K562 (cell line): ENCODE measurements around the gene TEX35. TPM values are rescaled to one million over a fixed set of nuclear protein-coding genes. Genes with fewer than 3 reads are reported as not detected.
"Not testable (repeated sequence)": the region's sequence is repeated elsewhere in the genome, so short reads cannot be mapped to it uniquely, and the experiment has no call there.

Experiments
- ATAC-seq: fragments of 200-7000 bp; cut with Tn5 transposase; 3 replicates; pipeline ENCODE4 v1.9.1; 2020; ENCODE audit warnings: moderate library complexity
- BruUV-seq: library from RNA; stranded (reverse); fragments of 400-500 nt; replicated peaks from 2 replicates; lab custom pipeline; 2021; lab: Mats Ljungman, UMichigan
- CTCF ChIA-PET: fragments of 300-600 bp; formaldehyde crosslinking; extraction: SDS; loops from one replicate; lab custom pipeline; 2021; ENCODE audit warnings: low intra/inter-chr PET ratio; lab: Yijun Ruan, JAX
- POLR2A ChIA-PET: fragments of 300-600, 350-650 bp; sonication (Branson Sonifier 250); formaldehyde crosslinking; extraction: SDS; loops from one replicate; lab custom pipeline; 2021; ENCODE audit warnings: antibody characterized with exemption, inconsistent platforms; lab: Yijun Ruan, JAX
- DNase-seq, 4 experiments: peaks; one replicate each; pipeline versions ENCODE4 v3.0.0 to v3.0.0-alpha.2; 2011 to 2018; ENCODE audit warnings: low spot score in 3 of 4, mixed read lengths in 3 of 4; ENCODE audit errors: extremely low read depth in 1 of 4
- FAIRE-seq: peaks from 2 replicates; lab custom pipeline; 2011; peaks lifted over from hg19 to GRCh38; lab: Jason Lieb, UNC
- H2AFZ ChIP-seq: 2 replicates; pipeline ENCODE4 v1.6.0; 2011; ENCODE audit warnings: low read depth, low read length, control low read depth, inconsistent platforms
- H3K27ac ChIP-seq: fragments of 200-600 bp; 3 replicates; pipeline ENCODE4 v1.8.0; 2011; ENCODE audit warnings: low read depth, mild to moderate bottlenecking, control low read depth, inconsistent platforms, low read length, moderate library complexity, mixed read lengths; ENCODE audit errors: extremely low read depth
- H3K27me3 ChIP-seq, 2 experiments: fragments of 300-600 bp in 1 of 2; 2 replicates in 1 of 2; 3 replicates in 1 of 2; pipeline versions ENCODE4 v1.6.0 to v1.8.0; 2011; ENCODE audit warnings: inconsistent platforms in 2 of 2, low read length in 2 of 2, mild to moderate bottlenecking in 1 of 2, mixed read lengths in 1 of 2, moderate library complexity in 1 of 2; ENCODE audit not compliant: control insufficient read depth in 2 of 2, insufficient read depth in 2 of 2
- H3K36me3 ChIP-seq: fragments of 300-600 bp; 3 replicates; pipeline ENCODE4 v1.8.0; 2011; ENCODE audit warnings: mild to moderate bottlenecking, low read length, inconsistent platforms; ENCODE audit not compliant: control insufficient read depth, insufficient read depth
- H3K4me1 ChIP-seq, 2 experiments: fragments of 200-600 bp in 1 of 2; replicated peaks in 1 of 2; 2 replicates in 1 of 2; 3 replicates in 1 of 2; pipeline versions ENCODE4 v1.5.1 to v1.8.0; 2011; ENCODE audit warnings: inconsistent platforms in 2 of 2, low read length in 2 of 2, mild to moderate bottlenecking in 1 of 2, mixed read lengths in 1 of 2, moderate library complexity in 1 of 2; ENCODE audit not compliant: control insufficient read depth in 2 of 2, insufficient read depth in 2 of 2
- H3K4me2 ChIP-seq: 2 replicates; pipeline ENCODE4 v1.6.1; 2011; ENCODE audit warnings: low read length, control low read depth, inconsistent platforms, mixed read lengths; ENCODE audit not compliant: insufficient read depth
- H3K4me3 ChIP-seq: fragments of 200-600 bp; sonication (generic), shearing (Covaris generic); 2 replicates; pipeline ENCODE4 v1.5.1; 2016; ENCODE audit warnings: control low read depth, inconsistent platforms
- H3K79me2 ChIP-seq: fragments of 200-600 bp; 3 replicates; pipeline ENCODE4 v1.8.0; 2011; ENCODE audit warnings: low read length, inconsistent platforms; ENCODE audit not compliant: control insufficient read depth, insufficient read depth
- H3K9ac ChIP-seq, 2 experiments: 2 replicates each; pipeline versions ENCODE4 v1.6.0 to v1.6.1; 2011; ENCODE audit warnings: low read depth in 2 of 2, low read length in 2 of 2, control low read depth in 1 of 2, inconsistent platforms in 1 of 2, mild to moderate bottlenecking in 1 of 2, mixed read lengths in 1 of 2; ENCODE audit not compliant: insufficient read depth in 1 of 2
- H3K9me1 ChIP-seq: one replicate; pipeline ENCODE4 v1.6.0; 2011; ENCODE audit warnings: inconsistent platforms, mild to moderate bottlenecking, low read length, moderate library complexity; ENCODE audit not compliant: control insufficient read depth, insufficient read depth
- H3K9me3 ChIP-seq: replicated peaks from 2 replicates; pipeline ENCODE4 v1.5.1; 2011; ENCODE audit warnings: low read depth, low read length, inconsistent platforms; ENCODE audit not compliant: control insufficient read depth, insufficient read depth
- H4K20me1 ChIP-seq: replicated peaks from 2 replicates; pipeline ENCODE4 v1.6.1; 2011; ENCODE audit warnings: low read length, inconsistent platforms, mixed read lengths; ENCODE audit not compliant: control insufficient read depth, insufficient read depth
- ESRRB ChIP-seq: fragments of 250-450 bp; sonication (Bioruptor Pico); IDR thresholded peaks from 2 replicates; pipeline ENCODE4 v1.5.0; 2020; ENCODE audit warnings: mild to moderate bottlenecking, moderate library complexity, borderline replicate concordance
- HNRNPH1 ChIP-seq: fragments of 200-400 bp; formaldehyde crosslinking; optimal IDR thresholded peaks from 2 replicates; pipeline ENCODE3; 2017; ENCODE audit warnings: low read depth, mild to moderate bottlenecking, low read length, moderate library complexity
- TCF7 ChIP-seq: sonication (generic); IDR thresholded peaks from 2 replicates; pipeline ENCODE4 v1.6.1; 2016; ENCODE audit warnings: antibody characterized with exemption, borderline replicate concordance
- ZBTB43 ChIP-seq: sonication (generic); formaldehyde crosslinking; IDR thresholded peaks from 2 replicates; pipeline ENCODE4 v1.8.0; 2023; ENCODE audit warnings: mild to moderate bottlenecking, missing genetic modification reagents
- WGBS: fragments of 100-300 bp; shearing (Covaris generic); methylation state at CpG from one replicate; pipeline ENCODE4 v1.1.6; 2016; ENCODE audit warnings: low coverage, mixed read lengths; ENCODE audit not compliant: insufficient coverage; ENCODE audit errors: missing lambda C conversion rate; 5-methylcytosine and 5-hydroxymethylcytosine counted together
- in situ Hi-C: fragments of 300-500 bp; cut with MboI; formaldehyde crosslinking; loops from 4 replicates; pipeline ENCODE4 v1.15.0; 2018; ENCODE audit warnings: inconsistent platforms, mixed read lengths
- intact Hi-C: fragments of 100-400 bp; cut with micrococcal nuclease; formaldehyde crosslinking; loops from 2 replicates; pipeline ENCODE4 v1.14.2; 2022
- polyA plus RNA-seq, 8 experiments: library from polyadenylated mRNA; depleted of rRNA in 4 of 8; stranded (reverse) in 5 of 8; unstranded in 3 of 8; fragments of >200 nt; fragmentation: Nextera tagmentation in 2 of 8; fragmentation: Illumina TruSeq in 1 of 8; extraction: Ambion mirVana in 2 of 8; extraction: Trizol in 1 of 8; gene quantifications; 2 replicates each; pipeline versions ENCODE4 v1.2.1 to v1.2.3, GENCODE V29; 2011 to 2014; ENCODE audit warnings: inconsistent platforms in 1 of 8, missing spikeins in 1 of 8
- total RNA-seq, 7 experiments: library from RNA; depleted of rRNA in 6 of 7; stranded (reverse); fragments of >200 nt in 6 of 7; fragmentation: Illumina TruSeq in 2 of 7; extraction: Trizol in 2 of 7; gene quantifications; 2 replicates each; pipeline versions ENCODE4 v1.2.1 to v1.2.3, GENCODE V29; 2011 to 2021; ENCODE audit warnings: low replicate concordance in 1 of 7

The TEX35 gene
- total and polyA plus RNA-seq, 9 of the 15 experiments (the other 6 are each of a cell fraction or from before 2014, with no cell fraction given) = not detected

- TF ChIP-seq ESRRB = no peak
- TF ChIP-seq HNRNPH1 = no peak
- TF ChIP-seq TCF7 = no peak
- TF ChIP-seq ZBTB43 (CRISPR knock-in tag) = no peak
- H3K36me3 ChIP-seq = no peaks in the 10 kb centered on the region
- no peak for ATAC-seq
- no peak overlapping the region for H3K4me3 ChIP-seq
- POLR2A ChIA-PET = no interaction called here
- peaks cover 10 to 52% of the 10 kb centered on the region in 2 experiments for H3K27me3 ChIP-seq
- BruUV-seq = no TSS peak
- peaks cover 4 to 8% of the 10 kb centered on the region in 2 experiments; a peak in 2 of 5 replicates for H3K4me1 ChIP-seq
- peaks cover 3% of the 10 kb centered on the region for H3K9me1 ChIP-seq
- no peak for FAIRE-seq
- intact Hi-C loops (no loop called here), in situ Hi-C loops (no loop called here)
- H3K9ac ChIP-seq = no peak overlapping the region
- H3K9me3 ChIP-seq = no peaks in the 10 kb centered on the region
- H2AFZ ChIP-seq = no peak overlapping the region
- no peaks in the 10 kb centered on the region; the same call in 1 of the 2 replicates for H4K20me1 ChIP-seq
- no peak overlapping the region for H3K4me2 ChIP-seq
- CTCF ChIA-PET = no interaction called here
- DNase-seq = no peak
- WGBS = 3% methylated on average over 5 of the region's 5 CpGs
- no peaks in the 10 kb centered on the region for H3K79me2 ChIP-seq
- H3K27ac ChIP-seq = no peak overlapping the region
These were observed 10.1 kb upstream of the TEX35 start for GRCh38 chr1:178502856-178503255.

GRCh38 chr1:178503316-178503715 is 9.6 kb upstream of the TEX35 start:
- H3K9me1 ChIP-seq, in situ Hi-C loops, H3K9ac ChIP-seq, H3K79me2 ChIP-seq, H3K4me3 ChIP-seq, BruUV-seq, intact Hi-C loops, H4K20me1 ChIP-seq, H3K9me3 ChIP-seq, H3K36me3 ChIP-seq, FAIRE-seq, H2AFZ ChIP-seq, H3K27ac ChIP-seq, H3K4me1 ChIP-seq, CTCF ChIA-PET, POLR2A ChIA-PET, H3K4me2 ChIP-seq, DNase-seq, ATAC-seq: not testable (repeated sequence)
- H3K27me3 ChIP-seq = peaks cover 9 to 47% of the 10 kb centered on the region in 2 experiments; a peak in 3 of 5 replicates
- WGBS = under 1% methylated on average over 14 of the region's 14 CpGs
